ENCODE data around the gene KCNQ1OT1.

KCNQ1OT1 gene

GRCh38 chr11:2721210-2721916, 21.6 kb upstream of the KCNQ1OT1 start:
- Histone ChIP-seq H3K9me2 (replicated peaks; ENCODE audit: insufficient read depth, low read length) (no peaks in the 10 kb centered on the region), H3K9ac (ENCODE audit: low read length) (no peak overlapping the region), H3K79me2 (ENCODE audit: low read length) (no peaks in the 10 kb centered on the region), H4K20me1 (ENCODE audit: insufficient read depth, low read length) (no peaks in the 10 kb centered on the region), H3K4me2 (ENCODE audit: low read depth, low read length) (no peak overlapping the region), H3K27me3 (replicated peaks; ENCODE audit: insufficient read depth, low read length) (no peaks in the 10 kb centered on the region), H3K27ac (ENCODE audit: low read length) (no peak overlapping the region), H3K36me3 (replicated peaks; ENCODE audit: insufficient read depth, low read length) (no peaks in the 10 kb centered on the region), H3F3A (ENCODE audit: insufficient read depth, low read length) (no peaks in the 10 kb centered on the region), H3K4me3 (ENCODE audit: low read length) (no peak overlapping the region), H2AFZ (ENCODE audit: low read length) (no peak overlapping the region), H3K9me3 (replicated peaks; ENCODE audit: insufficient read depth, low read length) (no peaks in the 10 kb centered on the region), H3K4me1 (ENCODE audit: low read length) (no peaks in the 10 kb centered on the region)
- no peak for DNase-seq
- TF ChIP-seq EZH2phosphoT487 (IDR thresholded peaks at IDR 0.05; ENCODE audit: low read length): no peak
- TF ChIP-seq EZH2 (optimal IDR thresholded peaks at IDR 0.05; ENCODE audit: low read depth, low read length): no peak
- TF ChIP-seq CTCF (IDR thresholded peaks at IDR 0.05; ENCODE audit: low read length): no peak

GRCh38 chr11:2719831-2720590, 20.2 kb upstream of the KCNQ1OT1 start:
- no peak for DNase-seq
- TF ChIP-seq EZH2phosphoT487 (IDR thresholded peaks at IDR 0.05; ENCODE audit: low read length) (no peak), CTCF (IDR thresholded peaks at IDR 0.05; ENCODE audit: low read length) (no peak), EZH2 (optimal IDR thresholded peaks at IDR 0.05; ENCODE audit: low read depth, low read length) (no peak)
- no peak overlapping the region for H3K9ac ChIP-seq (ENCODE audit: low read length)
- H3K9me2 ChIP-seq (replicated peaks; ENCODE audit: insufficient read depth, low read length): no peaks in the 10 kb centered on the region
- H3K79me2 ChIP-seq (ENCODE audit: low read length): no peaks in the 10 kb centered on the region
- H2AFZ ChIP-seq (ENCODE audit: low read length): no peak overlapping the region
- H3K4me1 ChIP-seq (ENCODE audit: low read length): no peaks in the 10 kb centered on the region
- H3K9me3 ChIP-seq (replicated peaks; ENCODE audit: insufficient read depth, low read length): no peaks in the 10 kb centered on the region
- H3K36me3 ChIP-seq (replicated peaks; ENCODE audit: insufficient read depth, low read length): no peaks in the 10 kb centered on the region
- no peak overlapping the region for H3K4me2 ChIP-seq (ENCODE audit: low read depth, low read length)
- H3K27me3 ChIP-seq (replicated peaks; ENCODE audit: insufficient read depth, low read length): no peaks in the 10 kb centered on the region
- no peak overlapping the region for H3K4me3 ChIP-seq (ENCODE audit: low read length)
- no peak overlapping the region for H3K27ac ChIP-seq (ENCODE audit: low read length)
- H4K20me1 ChIP-seq (ENCODE audit: insufficient read depth, low read length): no peaks in the 10 kb centered on the region
- H3F3A ChIP-seq (ENCODE audit: insufficient read depth, low read length): no peaks in the 10 kb centered on the region

- Histone ChIP-seq H2AFZ (ENCODE audit: low read length) (no peak overlapping the region), H3K4me1 (ENCODE audit: low read length) (no peaks in the 10 kb centered on the region), H4K20me1 (ENCODE audit: insufficient read depth, low read length) (no peaks in the 10 kb centered on the region), H3K9me3 (replicated peaks; ENCODE audit: insufficient read depth, low read length) (no peaks in the 10 kb centered on the region), H3K79me2 (ENCODE audit: low read length) (no peaks in the 10 kb centered on the region), H3K4me2 (ENCODE audit: low read depth, low read length) (no peak overlapping the region), H3K27me3 (replicated peaks; ENCODE audit: insufficient read depth, low read length) (no peaks in the 10 kb centered on the region), H3K9me2 (replicated peaks; ENCODE audit: insufficient read depth, low read length) (no peaks in the 10 kb centered on the region), H3K36me3 (replicated peaks; ENCODE audit: insufficient read depth, low read length) (no peaks in the 10 kb centered on the region), H3K4me3 (ENCODE audit: low read length) (no peak overlapping the region), H3K9ac (ENCODE audit: low read length) (no peak overlapping the region), H3K27ac (ENCODE audit: low read length) (no peak overlapping the region), H3F3A (ENCODE audit: insufficient read depth, low read length) (no peaks in the 10 kb centered on the region)
- DNase-seq: no peak
- TF ChIP-seq EZH2phosphoT487 (IDR thresholded peaks at IDR 0.05; ENCODE audit: low read length) (no peak), EZH2 (optimal IDR thresholded peaks at IDR 0.05; ENCODE audit: low read depth, low read length) (no peak), CTCF (IDR thresholded peaks at IDR 0.05; ENCODE audit: low read length) (no peak)
These were observed 19.1 kb upstream of the KCNQ1OT1 start for GRCh38 chr11:2718817-2719438.
